HG03575 (cell line): Measurements from ENCODE around the gene DGCR2.
"Not testable (repeated sequence)": the region's sequence is repeated elsewhere in the genome, so short reads cannot be mapped to it uniquely, and the experiment has no call there.

Experiments used
- ATAC-seq: cut with Tn5 transposase; IDR thresholded peaks from one replicate; pipeline ENCODE4 v1.9.1; 2021; ENCODE audit not compliant: unreplicated experiment, insufficient number of reproducible peaks, low FRiP score; ENCODE audit errors: extremely low read depth

Gene DGCR2

GRCh38 chr22:19065298-19065859 is 56.8 kb downstream of the DGCR2 start:
- no peak for ATAC-seq

GRCh38 chr22:19064354-19065054 is 57.7 kb downstream of the DGCR2 start:
- no peak for ATAC-seq

- ATAC-seq, result no peak
These were observed 58.4 kb downstream of the DGCR2 start for GRCh38 chr22:19063581-19064353.

- no peak for ATAC-seq
These were observed 59.3 kb downstream of the DGCR2 start for GRCh38 chr22:19062943-19063308.

GRCh38 chr22:19062139-19062942 is 59.9 kb downstream of the DGCR2 start:
- ATAC-seq, result no peak

GRCh38 chr22:19061471-19062138 is 60.6 kb downstream of the DGCR2 start:
- ATAC-seq, result no peak

- no peak for ATAC-seq
These were observed 61.7 kb downstream of the DGCR2 start for GRCh38 chr22:19060356-19061009.

- no peak for ATAC-seq
These were observed 62.5 kb downstream of the DGCR2 start for GRCh38 chr22:19059481-19060278.

- no peak for ATAC-seq
These were observed 63.3 kb downstream of the DGCR2 start for GRCh38 chr22:19058713-19059451.

- ATAC-seq, result no peak
These were observed 64.2 kb downstream of the DGCR2 start for GRCh38 chr22:19057999-19058491.

GRCh38 chr22:19057539-19057938 is 64.7 kb downstream of the DGCR2 start:
- ATAC-seq, result no peak

GRCh38 chr22:19056951-19057401 is 65.2 kb downstream of the DGCR2 start:
- ATAC-seq, result no peak

- ATAC-seq, result no peak
These were observed 66.4 kb downstream of the DGCR2 start for GRCh38 chr22:19055801-19056200.

- no peak for ATAC-seq
These were observed 69.2 kb downstream of the DGCR2 start for GRCh38 chr22:19052941-19053541.

- no peak for ATAC-seq
These were observed 70.7 kb downstream of the DGCR2 start for GRCh38 chr22:19051381-19052072.

- ATAC-seq, result not testable (repeated sequence)
These were observed 71.4 kb downstream of the DGCR2 start for GRCh38 chr22:19050847-19051246.
